OCI-LY1 (cell line): Measurements from ENCODE around the gene THAP12.

ENCODE experiments used
- H2AFZ ChIP-seq: fragments of 200-600 bp; sonication (generic), shearing (Covaris generic); 2 replicates; pipeline ENCODE4 v1.6.0; 2014; ENCODE audit warnings: antibody characterized with exemption, mild to moderate bottlenecking, low read length
- H3F3A ChIP-seq: fragments of 200-600 bp; sonication (generic), shearing (Covaris generic); 2 replicates; pipeline ENCODE4 v1.6.0; 2014; ENCODE audit warnings: mild to moderate bottlenecking, antibody characterized with exemption, low read length, moderate library complexity; ENCODE audit not compliant: insufficient read depth
- H3K27ac ChIP-seq: fragments of 200-600 bp; sonication (generic); 2 replicates; pipeline ENCODE4 v1.5.1; 2014; ENCODE audit warnings: low read length, mixed run types, mild to moderate bottlenecking, low read depth; ENCODE audit not compliant: poor library complexity, severe bottlenecking
- H3K27me3 ChIP-seq: fragments of 200-600 bp; sonication (generic); 2 replicates; pipeline ENCODE4 v1.6.0; 2014; ENCODE audit warnings: antibody characterized with exemption, mild to moderate bottlenecking, low read length, moderate library complexity; ENCODE audit not compliant: insufficient read depth
- H3K36me3 ChIP-seq: fragments of 200-600 bp; sonication (generic); 2 replicates; pipeline ENCODE4 v1.6.1; 2014; ENCODE audit warnings: mild to moderate bottlenecking, antibody characterized with exemption, low read length, moderate library complexity, mixed read lengths; ENCODE audit not compliant: insufficient read depth
- H3K4me1 ChIP-seq: fragments of 200-600 bp; sonication (generic); 2 replicates; pipeline ENCODE4 v1.5.1; 2014; ENCODE audit warnings: mild to moderate bottlenecking, low read length, moderate library complexity; ENCODE audit not compliant: insufficient read depth, severe bottlenecking
- H3K4me2 ChIP-seq: fragments of 200-600 bp; sonication (generic), shearing (Covaris generic); 2 replicates; pipeline ENCODE4 v1.6.1; 2014; ENCODE audit warnings: low read length
- H3K4me3 ChIP-seq: fragments of 200-600 bp; sonication (generic); 2 replicates; pipeline ENCODE4 v1.5.1; 2014; ENCODE audit warnings: low read length, low read depth, mild to moderate bottlenecking, mixed read lengths; ENCODE audit not compliant: poor library complexity, severe bottlenecking
- H3K79me2 ChIP-seq: fragments of 200-600 bp; shearing (Covaris generic); 2 replicates; pipeline ENCODE4 v1.6.1; 2016; ENCODE audit warnings: mixed run types, low read length, mixed read lengths; ENCODE audit not compliant: insufficient read depth
- H3K9ac ChIP-seq: fragments of 200-600 bp; sonication (generic), shearing (Covaris generic); 2 replicates; pipeline ENCODE4 v1.6.1; 2014; ENCODE audit warnings: mild to moderate bottlenecking, low read length, mixed read lengths
- H3K9me2 ChIP-seq: fragments of 200-600 bp; sonication (generic), shearing (Covaris generic); 2 replicates; pipeline ENCODE4 v1.6.1; 2014; ENCODE audit warnings: low read depth, mild to moderate bottlenecking, low read length, mixed read lengths
- H3K9me3 ChIP-seq: fragments of 200-600 bp; shearing (Covaris generic); 2 replicates; pipeline ENCODE4 v1.6.1; 2014; ENCODE audit warnings: low read length, mixed read lengths
- H4K20me1 ChIP-seq: fragments of 200-600 bp; sonication (generic), shearing (Covaris generic); 2 replicates; pipeline ENCODE4 v1.6.0; 2016; ENCODE audit warnings: mild to moderate bottlenecking, low read length; ENCODE audit not compliant: insufficient read depth
- EZH2 ChIP-seq: fragments of 200-600 bp; sonication (generic), shearing (Covaris generic); IDR thresholded peaks from 2 replicates; pipeline ENCODE4 v1.8.0; 2017; ENCODE audit warnings: borderline replicate concordance, mixed run types, mild to moderate bottlenecking, antibody characterized with exemption, low read length, moderate library complexity, mixed read lengths
- TF ChIP-seq, protein P1 (sequence below): fragments of 200-600 bp; sonication (generic), shearing (Covaris generic); IDR thresholded peaks from 2 replicates; pipeline ENCODE4 v1.5.1; 2017; ENCODE audit warnings: mild to moderate bottlenecking, antibody characterized with exemption, low read length, moderate library complexity, mixed read lengths

Gene THAP12

GRCh38 chr11:76337469-76337868, 43.5 kb downstream of the THAP12 start:
- Histone ChIP-seq H3K9ac (no peak overlapping the region), H3K4me2 (no peak overlapping the region), H3K27me3 (no peaks in the 10 kb centered on the region), H3F3A (no peaks in the 10 kb centered on the region), H3K79me2 (no peaks in the 10 kb centered on the region), H3K4me1 (no peaks in the 10 kb centered on the region), H3K4me3 (no peak overlapping the region), H3K9me3 (peaks cover 12% of the 10 kb centered on the region), H3K9me2 (no peaks in the 10 kb centered on the region), H3K27ac (no peak overlapping the region), H3K36me3 (no peaks in the 10 kb centered on the region), H2AFZ (no peak overlapping the region), H4K20me1 (no peaks in the 10 kb centered on the region)
- TF ChIP-seq, protein P1, sequence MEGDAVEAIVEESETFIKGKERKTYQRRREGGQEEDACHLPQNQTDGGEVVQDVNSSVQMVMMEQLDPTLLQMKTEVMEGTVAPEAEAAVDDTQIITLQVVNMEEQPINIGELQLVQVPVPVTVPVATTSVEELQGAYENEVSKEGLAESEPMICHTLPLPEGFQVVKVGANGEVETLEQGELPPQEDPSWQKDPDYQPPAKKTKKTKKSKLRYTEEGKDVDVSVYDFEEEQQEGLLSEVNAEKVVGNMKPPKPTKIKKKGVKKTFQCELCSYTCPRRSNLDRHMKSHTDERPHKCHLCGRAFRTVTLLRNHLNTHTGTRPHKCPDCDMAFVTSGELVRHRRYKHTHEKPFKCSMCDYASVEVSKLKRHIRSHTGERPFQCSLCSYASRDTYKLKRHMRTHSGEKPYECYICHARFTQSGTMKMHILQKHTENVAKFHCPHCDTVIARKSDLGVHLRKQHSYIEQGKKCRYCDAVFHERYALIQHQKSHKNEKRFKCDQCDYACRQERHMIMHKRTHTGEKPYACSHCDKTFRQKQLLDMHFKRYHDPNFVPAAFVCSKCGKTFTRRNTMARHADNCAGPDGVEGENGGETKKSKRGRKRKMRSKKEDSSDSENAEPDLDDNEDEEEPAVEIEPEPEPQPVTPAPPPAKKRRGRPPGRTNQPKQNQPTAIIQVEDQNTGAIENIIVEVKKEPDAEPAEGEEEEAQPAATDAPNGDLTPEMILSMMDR: no peak
- TF ChIP-seq EZH2: no peak

DNA sequence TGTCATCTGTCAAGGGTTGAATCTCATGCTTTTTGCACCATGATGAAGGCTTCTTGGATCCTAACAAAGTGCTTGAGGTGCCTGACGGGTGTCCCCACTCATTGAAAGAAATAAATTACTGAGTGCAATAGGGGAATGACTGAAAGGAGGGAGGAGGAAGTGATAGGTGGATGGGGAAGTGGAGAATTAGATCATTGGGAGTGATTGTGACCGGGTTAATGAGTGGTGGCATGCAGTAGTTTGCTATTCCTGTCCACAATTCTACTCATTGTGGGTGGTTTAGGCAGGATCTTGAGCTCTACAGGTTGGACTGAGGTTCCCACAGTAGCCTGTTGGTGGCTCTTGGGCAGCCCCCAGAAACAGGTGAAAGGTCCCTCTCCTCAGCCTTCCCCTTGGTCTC, 44.3 kb downstream of the THAP12 start:
- Histone ChIP-seq H3K27me3 (no peaks in the 10 kb centered on the region), H3K36me3 (no peaks in the 10 kb centered on the region), H3K4me3 (no peak overlapping the region), H3K9ac (no peak overlapping the region), H3F3A (no peaks in the 10 kb centered on the region), H4K20me1 (no peaks in the 10 kb centered on the region), H2AFZ (no peak overlapping the region), H3K9me3 (peaks cover 12% of the 10 kb centered on the region), H3K4me2 (no peak overlapping the region), H3K9me2 (no peaks in the 10 kb centered on the region), H3K79me2 (no peaks in the 10 kb centered on the region), H3K4me1 (no peaks in the 10 kb centered on the region), H3K27ac (no peak overlapping the region)
- TF ChIP-seq, protein P1: no peak
- no peak for TF ChIP-seq EZH2

GRCh38 chr11:76335842-76336241, 45.1 kb downstream of the THAP12 start:
- no peak overlapping the region for H3K27ac ChIP-seq
- peaks cover 12% of the 10 kb centered on the region for H3K9me3 ChIP-seq
- H3K4me1 ChIP-seq: no peaks in the 10 kb centered on the region
- no peaks in the 10 kb centered on the region for H3K79me2 ChIP-seq
- H3K4me3 ChIP-seq: no peak overlapping the region
- no peaks in the 10 kb centered on the region for H3K9me2 ChIP-seq
- no peaks in the 10 kb centered on the region for H3F3A ChIP-seq
- no peaks in the 10 kb centered on the region for H4K20me1 ChIP-seq
- TF ChIP-seq, protein P1: no peak
- TF ChIP-seq EZH2: no peak
- no peaks in the 10 kb centered on the region for H3K27me3 ChIP-seq
- no peak overlapping the region for H3K4me2 ChIP-seq
- H3K9ac ChIP-seq: no peak overlapping the region
- no peak overlapping the region for H2AFZ ChIP-seq
- H3K36me3 ChIP-seq: no peaks in the 10 kb centered on the region
